Renal cortex interstitium (tissue), 11 donors: Measurements from ENCODE around the gene LCN6. TPM values are rescaled to one million over a fixed set of nuclear protein-coding genes. Genes with fewer than 3 reads are reported as not detected.

Experiments
- DNase-seq, 11 donors: peaks; one replicate each; pipeline ENCODE4 v3.0.0-alpha.2; 2013; ENCODE audit warnings: low read depth in 9 of 11, low spot score in 4 of 11; ENCODE audit errors: extremely low read depth in 1 of 11
- polyA plus RNA-seq, 3 donors: library from polyadenylated mRNA; unstranded; fragments of 120-200 nt; gene quantifications; one replicate each; pipeline ENCODE4 v1.2.1, GENCODE V29; 2013; ENCODE audit not compliant: insufficient read length in 3 of 3

Gene LCN6
- polyA plus RNA-seq, 3 donors: not detected

DNA sequence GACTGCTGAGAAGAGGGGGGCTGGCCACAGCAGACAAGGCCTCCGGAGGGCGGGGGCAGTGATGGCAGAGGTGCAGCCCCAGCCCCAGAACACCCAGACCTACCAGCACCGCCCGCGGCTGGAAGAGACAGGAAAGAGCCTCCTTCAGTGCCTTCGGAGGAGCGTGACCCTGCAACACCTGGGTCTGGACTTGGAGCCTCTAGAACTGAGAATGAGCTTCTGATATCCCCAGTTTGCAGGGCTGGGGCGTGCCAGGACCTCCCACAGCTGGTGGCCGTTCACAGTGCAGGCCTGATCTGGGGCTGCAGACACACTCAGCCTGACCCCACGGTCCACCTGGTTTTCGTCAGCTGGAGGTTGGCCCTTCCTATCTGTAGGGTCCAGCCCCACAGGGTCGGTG lies 14.7 kb downstream of the LCN6 start:
- DNase-seq: no peak

GRCh38 chr9:136732444-136733178 lies 15.7 kb downstream of the LCN6 start:
- no peak for DNase-seq

GRCh38 chr9:136729926-136730325 lies 18.4 kb downstream of the LCN6 start:
- DNase-seq: no peak

DNA sequence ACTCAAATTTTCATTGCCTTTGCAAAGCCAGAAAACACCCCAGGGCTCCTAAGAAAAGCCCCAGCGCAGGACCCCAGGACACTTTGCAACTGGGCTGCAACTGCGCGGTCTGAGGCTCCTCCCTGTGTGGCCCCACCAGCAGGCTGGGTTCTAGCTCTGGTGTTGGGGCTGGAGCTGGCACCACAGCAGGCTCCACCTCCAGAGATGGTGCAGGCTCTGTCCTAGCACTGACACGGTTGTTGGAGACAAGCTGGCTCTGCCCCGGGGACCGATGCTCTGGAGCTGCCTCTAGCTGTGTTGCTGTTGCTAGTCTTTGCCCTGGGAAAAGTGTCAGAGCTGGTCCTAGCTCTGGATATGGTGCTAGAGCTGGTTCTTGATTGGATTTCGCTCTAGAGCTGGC lies 19.2 kb downstream of the LCN6 start:
- DNase-seq: no peak

DNA sequence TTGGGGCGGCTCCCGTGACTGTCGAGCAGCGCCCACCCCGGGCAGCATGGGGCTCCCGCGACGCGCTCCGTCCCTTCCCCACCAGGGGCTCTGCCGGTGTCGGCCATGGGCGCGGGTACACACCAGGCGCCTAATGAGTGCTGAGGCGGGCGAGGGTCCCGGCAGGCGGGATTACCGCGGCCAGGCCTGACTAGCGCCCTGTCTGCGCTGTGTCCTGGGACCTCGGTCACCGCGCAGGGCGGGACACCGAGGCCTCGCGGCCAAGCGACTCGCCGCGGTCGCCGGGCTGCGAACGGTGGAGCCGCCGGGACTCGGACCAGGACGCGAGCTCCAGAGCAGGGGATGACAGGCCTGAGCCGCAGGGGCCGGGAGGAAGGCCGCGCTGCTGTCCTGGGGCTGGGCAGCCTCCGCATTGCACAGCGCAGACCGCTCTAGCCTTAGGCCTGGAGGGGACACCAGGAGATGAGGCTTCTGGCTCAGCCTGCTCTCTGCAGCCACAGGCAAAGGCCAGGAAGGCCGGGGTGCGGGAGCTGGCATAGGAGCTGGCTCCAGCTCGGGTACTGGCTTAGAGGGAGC lies 19.7 kb downstream of the LCN6 start:
- DNase-seq: no peak

DNA sequence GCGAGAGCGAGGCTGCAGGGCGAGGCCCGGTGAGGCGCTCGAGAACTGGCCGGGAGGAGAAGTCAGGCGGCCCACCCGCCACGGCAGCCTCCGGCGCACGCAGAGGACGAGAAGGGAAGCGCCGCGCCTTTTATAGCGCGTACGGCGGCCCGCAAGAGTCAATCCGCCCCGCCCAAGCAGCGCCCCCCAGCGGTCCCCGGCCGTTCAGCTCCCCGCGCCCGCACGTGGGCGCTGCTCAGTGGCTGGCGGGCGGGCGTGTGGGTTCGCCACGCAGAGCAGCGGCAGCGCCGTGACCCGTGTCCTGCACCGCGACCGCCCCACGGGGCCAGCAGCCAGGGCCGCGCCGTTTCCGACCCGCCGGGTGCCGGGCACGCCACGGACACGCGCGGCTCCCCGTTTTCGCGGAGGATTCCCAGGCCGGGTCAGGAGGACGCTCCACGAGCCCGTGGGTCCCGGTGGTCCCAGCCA lies 20.2 kb downstream of the LCN6 start:
- peak; percentile 55 to 85 (median 79) for DNase-seq

DNA sequence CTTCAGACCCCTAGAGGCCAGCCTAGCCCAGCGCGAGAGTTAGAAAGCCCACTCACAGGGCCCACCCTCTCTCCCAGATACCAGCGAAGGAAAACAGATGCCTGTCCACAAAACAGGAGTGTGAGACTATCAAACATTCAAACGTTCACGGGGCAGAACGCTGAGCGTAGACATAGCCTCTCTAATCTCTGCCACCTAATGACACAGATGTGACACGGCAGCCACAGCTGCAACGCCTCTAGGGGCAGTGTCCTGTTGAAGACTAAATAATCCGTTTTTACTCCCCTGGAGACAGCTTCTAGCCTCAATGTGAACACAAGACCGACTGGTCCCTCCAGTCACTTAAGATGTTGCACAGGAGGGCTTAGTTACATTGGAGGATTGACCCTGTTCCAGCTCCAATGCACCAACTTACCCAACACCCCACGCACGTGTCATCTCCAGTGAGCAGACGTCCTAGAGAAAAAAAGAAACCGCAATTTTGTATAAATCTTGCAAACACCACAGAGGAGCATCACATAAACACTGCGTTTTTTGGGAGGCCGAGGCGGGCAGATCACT lies 21.6 kb downstream of the LCN6 start:
- no peak for DNase-seq

GRCh38 chr9:136726118-136726517 lies 22.2 kb downstream of the LCN6 start:
- no peak for DNase-seq

GRCh38 chr9:136725612-136726011 lies 22.7 kb downstream of the LCN6 start:
- no peak for DNase-seq

GRCh38 chr9:136724772-136725171 lies 23.6 kb downstream of the LCN6 start:
- DNase-seq: no peak

- DNase-seq: no peak
These were observed 24.3 kb downstream of the LCN6 start for GRCh38 chr9:136723989-136724388.

DNA sequence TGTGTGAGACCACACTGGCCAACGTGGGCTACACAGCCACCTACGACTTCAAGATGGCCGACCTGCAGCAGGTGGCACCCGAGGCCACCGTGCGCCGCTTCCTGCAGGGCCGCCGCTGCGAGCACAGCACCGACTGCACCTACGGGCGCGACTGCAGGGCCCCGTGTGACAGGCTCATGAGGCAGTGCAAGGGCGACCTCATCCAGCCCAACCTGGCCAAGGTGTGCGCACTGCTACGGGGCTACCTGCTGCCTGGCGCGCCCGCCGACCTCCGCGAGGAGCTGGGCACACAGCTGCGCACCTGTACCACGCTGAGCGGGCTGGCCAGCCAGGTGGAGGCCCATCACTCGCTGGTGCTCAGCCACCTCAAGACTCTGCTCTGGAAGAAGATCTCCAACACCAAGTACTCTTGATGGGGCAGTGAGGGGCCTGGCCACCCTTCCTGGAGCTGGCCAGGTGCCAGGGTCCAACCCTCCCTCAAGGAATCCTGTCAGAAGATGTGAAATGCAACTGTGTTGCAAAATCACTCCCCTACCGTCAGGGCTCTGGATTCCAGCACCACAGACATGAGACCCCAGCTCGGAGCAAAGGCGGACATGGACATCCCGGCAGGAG lies 24.9 kb downstream of the LCN6 start:
- no peak for DNase-seq

DNA sequence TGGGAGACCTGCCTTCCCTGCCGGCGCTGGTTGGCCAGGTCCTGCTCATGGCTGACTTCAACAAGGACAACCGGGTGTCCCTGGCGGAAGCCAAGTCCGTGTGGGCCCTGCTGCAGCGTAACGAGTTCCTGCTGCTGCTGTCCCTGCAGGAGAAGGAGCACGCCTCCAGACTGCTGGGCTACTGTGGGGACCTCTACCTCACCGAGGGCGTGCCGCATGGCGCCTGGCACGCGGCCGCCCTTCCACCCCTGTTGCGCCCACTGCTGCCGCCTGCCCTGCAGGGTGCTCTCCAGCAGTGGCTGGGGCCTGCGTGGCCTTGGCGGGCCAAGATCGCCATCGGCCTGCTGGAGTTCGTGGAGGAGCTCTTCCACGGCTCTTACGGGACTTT lies 25.4 kb downstream of the LCN6 start:
- DNase-seq: no peak

DNA sequence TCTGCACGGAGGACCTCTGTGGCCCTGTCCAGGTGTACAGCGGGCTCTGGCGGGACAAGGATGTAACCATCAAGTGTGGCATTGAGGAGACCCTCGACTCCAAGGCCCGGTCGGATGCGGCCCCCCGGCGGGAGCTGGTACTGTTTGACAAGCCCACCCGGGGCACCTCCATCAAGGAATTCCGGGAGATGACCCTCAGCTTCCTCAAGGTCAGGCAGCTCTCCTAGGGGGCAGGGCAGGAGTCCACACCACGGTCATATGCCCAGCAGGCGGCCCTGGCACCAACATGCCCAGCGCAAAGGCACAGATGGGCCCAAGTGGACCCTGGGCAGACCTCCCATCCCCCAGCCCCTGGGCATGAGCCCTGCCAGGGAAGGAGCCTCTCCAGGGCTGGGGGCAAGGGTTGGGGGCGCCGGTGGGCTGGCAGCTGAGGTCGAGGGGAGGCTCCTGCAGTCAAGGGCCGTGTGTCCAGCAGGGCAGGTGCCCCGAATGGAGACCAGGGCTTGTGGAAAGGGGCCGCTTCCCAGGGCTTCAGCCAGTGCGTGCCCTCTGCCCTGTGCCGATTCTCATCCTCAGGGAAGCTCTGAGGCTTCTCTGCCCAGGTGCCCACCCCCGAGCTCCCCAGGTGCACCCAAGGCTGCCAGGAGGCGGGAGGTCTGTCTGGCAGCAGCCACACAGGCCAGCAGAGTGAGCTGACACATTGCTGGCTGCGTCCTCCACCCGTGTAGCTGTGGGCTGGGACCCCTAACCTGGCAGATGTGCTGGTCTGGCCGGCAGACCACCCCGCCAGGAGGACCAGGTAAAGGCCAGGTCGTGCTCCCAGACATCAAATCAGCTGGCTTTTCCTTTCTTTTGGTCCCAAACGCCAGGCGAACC lies 26.0 kb downstream of the LCN6 start:
- no peak for DNase-seq

- DNase-seq: no peak
These were observed 26.8 kb downstream of the LCN6 start for GRCh38 chr9:136721339-136722092.

DNA sequence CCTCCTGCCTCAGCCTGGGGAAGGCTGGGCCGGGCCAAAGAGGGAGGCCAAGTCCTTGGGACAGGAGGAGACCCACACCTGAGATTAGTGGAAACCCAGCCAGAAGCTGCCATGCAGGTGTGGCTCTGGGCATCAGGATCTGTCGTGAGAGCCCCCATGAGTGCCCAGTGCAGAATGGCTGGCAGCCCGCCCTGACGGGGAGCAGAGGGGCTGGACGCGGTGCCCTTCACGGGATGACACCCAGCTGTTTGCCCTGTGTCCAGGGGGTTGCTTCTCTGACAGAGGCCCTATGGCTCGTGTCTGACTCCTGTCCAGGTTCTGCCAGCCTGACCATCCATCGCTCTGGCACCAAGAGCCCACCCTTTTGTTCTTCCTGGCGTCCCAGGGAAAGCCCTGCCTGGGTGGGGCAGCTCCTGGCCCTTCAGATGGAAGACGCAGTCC lies 27.4 kb downstream of the LCN6 start:
- no peak for DNase-seq

- no peak for DNase-seq
These were observed 28.0 kb downstream of the LCN6 start for GRCh38 chr9:136720251-136720897.
